GM10248 (cell line): ENCODE measurements around the gene TNFRSF11A.

Source experiments
- CTCF ChIA-PET: fragments of 300-600 bp; sonication (Branson Sonifier 250); formaldehyde crosslinking; extraction: SDS; loops from one replicate; lab custom pipeline; 2021; ENCODE audit warnings: antibody characterized with exemption; lab: Yijun Ruan, JAX
- POLR2A ChIA-PET: fragments of 350-650 bp; sonication (Branson Sonifier 250); formaldehyde crosslinking; extraction: SDS; loops from one replicate; lab custom pipeline; 2020; ENCODE audit warnings: antibody characterized with exemption; lab: Yijun Ruan, JAX
- DNase-seq: peaks from one replicate; pipeline ENCODE4 v3.0.0; 2012; ENCODE audit errors: extremely low spot score
- TF ChIP-seq, protein P1 (sequence below): IDR thresholded peaks from 2 replicates; pipeline ENCODE4 v1.5.1; 2012; ENCODE audit warnings: mild to moderate bottlenecking, low read depth; ENCODE audit errors: extremely low read depth, missing control alignments, control extremely low read depth

TNFRSF11A gene

DNA sequence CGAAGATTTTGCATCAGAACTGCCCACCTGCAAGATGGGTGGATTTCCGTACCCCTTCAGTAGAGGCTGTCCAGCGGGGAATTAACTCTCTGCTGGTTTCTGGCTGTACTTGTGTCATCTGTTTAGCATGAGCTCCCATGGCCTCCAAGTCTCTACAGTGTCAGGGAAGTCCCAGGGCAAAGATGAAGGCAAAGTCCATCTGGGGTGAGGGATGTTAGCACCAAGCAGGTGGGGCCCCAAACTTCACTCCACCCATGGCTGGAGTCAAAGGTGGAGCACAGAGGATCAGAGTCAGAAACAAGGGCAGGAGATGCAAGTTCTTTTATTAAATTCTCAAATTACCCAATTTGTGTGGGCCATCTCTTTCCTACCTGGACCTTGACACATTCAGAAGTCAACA, 78.0 kb downstream of the TNFRSF11A start:
- TF ChIP-seq, protein P1, sequence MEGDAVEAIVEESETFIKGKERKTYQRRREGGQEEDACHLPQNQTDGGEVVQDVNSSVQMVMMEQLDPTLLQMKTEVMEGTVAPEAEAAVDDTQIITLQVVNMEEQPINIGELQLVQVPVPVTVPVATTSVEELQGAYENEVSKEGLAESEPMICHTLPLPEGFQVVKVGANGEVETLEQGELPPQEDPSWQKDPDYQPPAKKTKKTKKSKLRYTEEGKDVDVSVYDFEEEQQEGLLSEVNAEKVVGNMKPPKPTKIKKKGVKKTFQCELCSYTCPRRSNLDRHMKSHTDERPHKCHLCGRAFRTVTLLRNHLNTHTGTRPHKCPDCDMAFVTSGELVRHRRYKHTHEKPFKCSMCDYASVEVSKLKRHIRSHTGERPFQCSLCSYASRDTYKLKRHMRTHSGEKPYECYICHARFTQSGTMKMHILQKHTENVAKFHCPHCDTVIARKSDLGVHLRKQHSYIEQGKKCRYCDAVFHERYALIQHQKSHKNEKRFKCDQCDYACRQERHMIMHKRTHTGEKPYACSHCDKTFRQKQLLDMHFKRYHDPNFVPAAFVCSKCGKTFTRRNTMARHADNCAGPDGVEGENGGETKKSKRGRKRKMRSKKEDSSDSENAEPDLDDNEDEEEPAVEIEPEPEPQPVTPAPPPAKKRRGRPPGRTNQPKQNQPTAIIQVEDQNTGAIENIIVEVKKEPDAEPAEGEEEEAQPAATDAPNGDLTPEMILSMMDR, result no peak
- DNase-seq, result no peak
- ChIA-PET CTCF (interaction anchor here (1.0 kb wide), 1 partner anchor 23 kb away, joined by 3 read pairs; no protein-coding TSS in a partner anchor), POLR2A (no interaction called here)

DNA sequence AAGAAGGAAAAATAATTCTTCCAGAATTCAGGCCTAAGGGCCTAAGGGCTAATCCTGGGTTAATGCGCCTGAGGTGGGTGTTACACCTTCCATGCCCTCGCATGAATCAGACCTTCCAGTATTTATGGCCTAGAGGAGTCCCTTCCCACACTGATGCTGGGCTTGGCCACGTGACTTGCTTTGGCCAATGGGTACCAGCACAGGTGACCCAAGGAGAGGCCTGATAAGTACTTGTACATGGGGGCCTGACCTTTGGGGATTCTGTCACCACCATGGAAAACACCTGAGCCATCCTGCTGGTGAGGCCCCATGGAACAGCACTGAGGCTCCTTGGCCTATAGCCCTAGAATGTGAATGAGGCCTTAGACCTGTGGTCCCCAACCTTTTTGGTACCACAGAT, 79.8 kb downstream of the TNFRSF11A start:
- POLR2A ChIA-PET, result no interaction called here
- CTCF ChIA-PET, result no interaction called here
- no peak for DNase-seq
- TF ChIP-seq, protein P1, result no peak

GRCh38 chr18:62407660-62408059, 82.5 kb downstream of the TNFRSF11A start:
- ChIA-PET CTCF (interaction anchor here (0.6 to 2.0 kb wide), 3 partner anchors 11 to 1478 kb away, joined by 3 to 5 read pairs (median 3); no protein-coding TSS in a partner anchor), POLR2A (no interaction called here)
- TF ChIP-seq, protein P1, result no peak
- DNase-seq, result no peak

DNA sequence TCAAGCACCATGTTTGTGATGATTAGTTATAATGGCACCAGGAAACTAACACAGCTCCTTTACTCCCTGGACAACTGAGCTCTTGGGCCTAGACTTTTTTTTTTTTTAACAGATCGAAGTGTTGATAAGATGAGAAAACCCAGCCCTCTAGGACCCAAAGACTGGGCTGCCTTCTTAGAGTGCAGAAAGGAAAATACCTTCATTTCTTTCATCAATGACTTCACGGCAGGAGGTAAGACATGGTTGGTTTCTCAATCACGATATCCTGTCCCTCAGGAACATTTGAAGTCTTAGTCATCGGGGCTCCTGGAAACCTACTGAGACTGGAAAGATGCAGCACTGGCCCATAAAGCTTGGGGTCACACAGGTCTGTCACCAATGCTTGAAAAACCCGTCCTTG, 84.7 kb downstream of the TNFRSF11A start:
- ChIA-PET POLR2A (no interaction called here), CTCF (interaction anchor here (0.7 kb wide), 1 partner anchor 9 kb away, joined by 3 read pairs; no protein-coding TSS in a partner anchor)
- no peak for DNase-seq
- TF ChIP-seq, protein P1, result no peak

DNA sequence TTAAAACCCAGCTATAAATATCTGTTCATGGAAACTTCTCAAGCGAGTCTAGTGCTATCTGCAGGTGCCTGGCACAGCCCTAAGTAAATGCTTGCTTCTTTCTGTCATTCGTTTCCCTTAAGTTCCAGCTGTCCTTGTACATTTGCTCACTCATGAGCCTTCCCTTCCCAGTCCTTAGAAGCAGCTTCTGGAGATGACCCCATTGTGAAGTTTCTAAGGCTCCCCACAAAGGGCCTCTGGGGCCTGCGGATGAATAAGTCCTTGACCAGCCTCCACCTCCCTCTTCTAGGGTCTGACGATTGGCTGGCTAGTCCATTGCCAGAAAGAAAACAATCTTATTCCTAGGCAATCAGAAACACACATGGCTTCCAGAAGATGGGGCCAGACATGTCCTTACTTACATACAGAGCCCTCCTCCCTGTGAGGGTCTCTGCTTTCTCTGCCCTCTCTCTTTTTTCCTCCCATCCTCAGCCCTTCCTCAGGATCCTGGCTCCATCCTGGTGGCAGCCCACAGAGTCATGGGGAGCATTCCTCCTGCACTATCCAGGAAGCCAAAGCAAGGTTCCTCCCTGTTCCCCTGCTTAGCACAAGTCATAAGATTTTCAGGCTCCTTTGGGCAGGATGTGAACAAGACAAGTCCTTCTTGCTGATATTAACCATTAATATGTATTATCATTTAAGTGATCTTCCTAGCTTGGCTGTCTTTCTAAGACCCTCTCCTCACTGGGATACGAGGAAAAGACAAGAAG, 87.3 kb downstream of the TNFRSF11A start:
- ChIA-PET POLR2A (no interaction called here), CTCF (interaction anchor here (1.1 to 1.5 kb wide), 4 partner anchors 9 to 22 kb away, joined by 3 to 6 read pairs (median 4); no protein-coding TSS in a partner anchor)
- DNase-seq, result no peak
- TF ChIP-seq, protein P1, result no peak

- TF ChIP-seq, protein P1, result no peak
- ChIA-PET POLR2A (no interaction called here), CTCF (interaction anchor here (1.1 to 1.5 kb wide), 3 partner anchors 13 to 23 kb away, joined by 3 to 4 read pairs (median 4); no protein-coding TSS in a partner anchor)
- no peak for DNase-seq
Observed at GRCh38 chr18:62413206-62413605, 88.1 kb downstream of the TNFRSF11A start.
